Adrenal gland (tissue), 5 donors: ENCODE data around the gene TCEA3.

Experiments used
- CTCF ChIP-seq, 6 experiments: fragments of 450-650 bp in 4 of 6; fragments of 200-600 bp in 2 of 6; sonication (generic) in 1 of 6; IDR thresholded peaks; 1 replicate in 5 of 6; 2 replicates in 1 of 6; pipeline versions ENCODE4 v1.5.1 to v1.8.0; 2016 to 2021; ENCODE audit warnings: antibody characterized with exemption in 6 of 6, mild to moderate bottlenecking in 2 of 6, moderate library complexity in 1 of 6
- POLR2A ChIP-seq, 2 donors: fragments of 450-650 bp; IDR thresholded peaks; one replicate each; pipeline ENCODE4 v1.6.1; 2017; ENCODE audit warnings: antibody characterized with exemption in 2 of 2, mild to moderate bottlenecking in 2 of 2, moderate library complexity in 1 of 2
- donor health status: DM: no; HTN: no; CAD: no.

DNA sequence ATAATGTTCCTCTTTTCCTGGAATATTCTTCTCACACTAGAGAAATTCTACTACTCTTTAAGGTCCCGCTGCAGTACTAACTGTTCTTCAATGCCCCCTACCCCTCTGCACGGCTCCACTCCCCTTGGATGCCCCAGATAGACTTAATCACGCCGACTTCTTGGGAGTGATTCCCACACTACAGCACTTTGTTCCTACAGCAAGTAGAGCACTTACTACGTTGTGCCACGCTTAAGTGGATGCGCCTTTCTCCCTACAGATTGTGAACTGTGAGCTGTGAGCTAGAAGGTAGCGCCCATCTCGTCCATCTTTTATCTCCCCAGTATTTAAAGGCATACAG is 57.1 kb downstream of the TCEA3 start:
- TF ChIP-seq CTCF (IDR thresholded peaks at IDR 0.05) (no peak), POLR2A (IDR thresholded peaks at IDR 0.05) (no peak)
